ENCODE results near the gene RAD51B.

DNA sequence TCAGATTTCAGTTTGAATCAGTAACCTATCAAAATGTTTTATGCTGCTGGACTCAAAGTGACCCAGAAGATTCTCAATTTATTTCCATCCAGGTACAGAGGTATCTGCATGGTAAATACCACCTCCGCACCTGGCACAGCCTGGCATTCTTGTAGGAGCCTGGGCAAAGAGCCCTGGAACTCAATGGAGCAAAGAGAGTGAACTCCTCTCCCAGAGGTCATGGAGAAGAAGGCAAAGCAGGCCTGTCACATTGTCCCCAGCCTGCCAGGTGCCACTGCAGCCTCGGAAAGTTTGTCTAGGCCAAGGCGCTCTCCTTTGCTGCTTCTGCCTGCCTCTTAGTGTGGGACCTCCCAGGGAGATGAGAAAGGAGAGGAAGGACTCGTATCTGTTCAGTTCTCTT is 653.5 kb downstream of the RAD51B start:
- TF ChIP-seq, protein P1, sequence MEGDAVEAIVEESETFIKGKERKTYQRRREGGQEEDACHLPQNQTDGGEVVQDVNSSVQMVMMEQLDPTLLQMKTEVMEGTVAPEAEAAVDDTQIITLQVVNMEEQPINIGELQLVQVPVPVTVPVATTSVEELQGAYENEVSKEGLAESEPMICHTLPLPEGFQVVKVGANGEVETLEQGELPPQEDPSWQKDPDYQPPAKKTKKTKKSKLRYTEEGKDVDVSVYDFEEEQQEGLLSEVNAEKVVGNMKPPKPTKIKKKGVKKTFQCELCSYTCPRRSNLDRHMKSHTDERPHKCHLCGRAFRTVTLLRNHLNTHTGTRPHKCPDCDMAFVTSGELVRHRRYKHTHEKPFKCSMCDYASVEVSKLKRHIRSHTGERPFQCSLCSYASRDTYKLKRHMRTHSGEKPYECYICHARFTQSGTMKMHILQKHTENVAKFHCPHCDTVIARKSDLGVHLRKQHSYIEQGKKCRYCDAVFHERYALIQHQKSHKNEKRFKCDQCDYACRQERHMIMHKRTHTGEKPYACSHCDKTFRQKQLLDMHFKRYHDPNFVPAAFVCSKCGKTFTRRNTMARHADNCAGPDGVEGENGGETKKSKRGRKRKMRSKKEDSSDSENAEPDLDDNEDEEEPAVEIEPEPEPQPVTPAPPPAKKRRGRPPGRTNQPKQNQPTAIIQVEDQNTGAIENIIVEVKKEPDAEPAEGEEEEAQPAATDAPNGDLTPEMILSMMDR (CRISPR knock-in tag; IDR thresholded peaks at IDR 0.05) = no peak
- TF ChIP-seq MAFF (IDR thresholded peaks at IDR 0.05; ENCODE audit: low read depth, low read length) (no peak), KDM1A (CRISPR knock-in tag; IDR thresholded peaks at IDR 0.05) (no peak), POLR2A (IDR thresholded peaks at IDR 0.05; ENCODE audit: insufficient read depth in 1 of 2, low read depth in 2 of 2, low read length in 2 of 2) (no peak)

Data from HepG2 (cell line).